Upper lobe of left lung (tissue), 4 donors: ENCODE results near the gene ABCC6.
"Not testable (repeated sequence)": the region's sequence is repeated elsewhere in the genome, so short reads cannot be mapped to it uniquely, and the experiment has no call there.

Source experiments
- POLR2A ChIP-seq, 4 donors: fragments of 450-650 bp; IDR thresholded peaks; one replicate each; pipeline ENCODE4 v1.5.1; 2016 to 2017; ENCODE audit warnings: antibody characterized with exemption in 4 of 4, mild to moderate bottlenecking in 2 of 4
- POLR2AphosphoS5 ChIP-seq, 2 donors: sonication (generic); formaldehyde crosslinking; IDR thresholded peaks; one replicate each; pipeline ENCODE4 v1.5.1; 2017; ENCODE audit warnings: antibody characterized with exemption in 2 of 2
- TF ChIP-seq, protein P1 (sequence below), 6 experiments: fragments of 450-650 bp in 4 of 6; fragments of 200-600 bp in 2 of 6; sonication (generic) in 2 of 6; IDR thresholded peaks; one replicate each; pipeline ENCODE4 v1.5.1; 2016 to 2019; ENCODE audit warnings: antibody characterized with exemption in 6 of 6

DNA sequence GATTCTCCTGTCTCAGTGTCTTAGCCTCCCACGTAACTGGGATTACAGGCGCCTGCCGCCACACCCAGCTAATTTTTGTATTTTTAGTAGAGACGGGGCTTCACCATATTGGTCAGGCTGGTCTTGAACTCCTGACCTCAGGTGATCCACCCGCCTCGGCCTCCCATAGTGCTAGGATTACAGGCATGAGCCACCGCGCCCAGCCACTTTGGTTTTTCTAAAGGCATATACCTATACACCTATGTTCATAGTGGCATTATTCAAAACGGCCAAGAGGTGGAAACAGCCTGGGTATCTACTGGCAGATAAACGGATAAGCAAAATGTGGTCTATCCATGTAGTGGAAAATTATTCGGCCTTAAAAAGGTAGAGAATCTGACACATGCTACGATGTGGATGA lies 70.3 kb downstream of the ABCC6 start:
- TF ChIP-seq, protein P1, sequence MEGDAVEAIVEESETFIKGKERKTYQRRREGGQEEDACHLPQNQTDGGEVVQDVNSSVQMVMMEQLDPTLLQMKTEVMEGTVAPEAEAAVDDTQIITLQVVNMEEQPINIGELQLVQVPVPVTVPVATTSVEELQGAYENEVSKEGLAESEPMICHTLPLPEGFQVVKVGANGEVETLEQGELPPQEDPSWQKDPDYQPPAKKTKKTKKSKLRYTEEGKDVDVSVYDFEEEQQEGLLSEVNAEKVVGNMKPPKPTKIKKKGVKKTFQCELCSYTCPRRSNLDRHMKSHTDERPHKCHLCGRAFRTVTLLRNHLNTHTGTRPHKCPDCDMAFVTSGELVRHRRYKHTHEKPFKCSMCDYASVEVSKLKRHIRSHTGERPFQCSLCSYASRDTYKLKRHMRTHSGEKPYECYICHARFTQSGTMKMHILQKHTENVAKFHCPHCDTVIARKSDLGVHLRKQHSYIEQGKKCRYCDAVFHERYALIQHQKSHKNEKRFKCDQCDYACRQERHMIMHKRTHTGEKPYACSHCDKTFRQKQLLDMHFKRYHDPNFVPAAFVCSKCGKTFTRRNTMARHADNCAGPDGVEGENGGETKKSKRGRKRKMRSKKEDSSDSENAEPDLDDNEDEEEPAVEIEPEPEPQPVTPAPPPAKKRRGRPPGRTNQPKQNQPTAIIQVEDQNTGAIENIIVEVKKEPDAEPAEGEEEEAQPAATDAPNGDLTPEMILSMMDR (IDR thresholded peaks at IDR 0.05): not testable (repeated sequence)
- not testable (repeated sequence) for TF ChIP-seq POLR2AphosphoS5, POLR2A (IDR thresholded peaks at IDR 0.05)
